ENCODE measurements around the gene IL17D.

GRCh38 chr13:20716951-20717350, 13.5 kb downstream of the IL17D start:
- no peak for TF ChIP-seq CTCF (IDR thresholded peaks at IDR 0.05; ENCODE audit: low read depth, low read length, missing input control)
- no peak for TF ChIP-seq FOXA1 (IDR thresholded peaks at IDR 0.05)
- TF ChIP-seq TAF1 (conservative IDR thresholded peaks at IDR 0.05) = no peak

Data from liver (tissue), 3 donors.